RPMI7951 (cell line): ENCODE measurements around the gene ERRFI1. TPM values are rescaled to one million over a fixed set of nuclear protein-coding genes. Genes with fewer than 3 reads are reported as not detected.

ENCODE experiments used
- DNase-seq: peaks from one replicate; pipeline ENCODE4 v3.0.0-alpha.2; 2012; ENCODE audit warnings: low read depth
- total RNA-seq: library from RNA; depleted of rRNA; stranded (reverse); fragments of >200 nt; shearing (Covaris generic); gene quantifications from 2 replicates; pipeline ENCODE4 v1.2.3, GENCODE V29; 2014

ERRFI1 gene
- total RNA-seq, 1 experiment from 2014 or later, result 99.4 TPM

DNA sequence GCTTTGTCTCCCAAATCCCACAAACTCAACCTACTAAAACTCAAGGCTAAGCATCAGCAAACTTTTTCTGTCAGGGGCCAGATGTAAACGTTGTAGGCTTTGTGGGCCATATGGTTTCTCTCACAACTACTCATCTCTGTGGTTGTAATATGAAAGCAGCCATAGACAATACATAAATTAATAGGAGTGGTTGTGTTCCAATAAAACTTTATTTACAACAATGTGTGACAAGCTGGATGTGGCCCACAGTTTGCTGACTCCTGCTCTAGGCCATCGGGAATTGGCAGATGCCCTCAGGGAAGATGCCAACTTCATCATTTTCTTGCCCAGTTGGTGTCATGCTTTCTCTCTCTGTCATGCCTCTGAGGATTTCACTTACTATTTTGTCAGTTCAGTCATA, 17.5 kb upstream of the ERRFI1 start:
- DNase-seq, result no peak

- no peak for DNase-seq
Observed at GRCh38 chr1:8042134-8042533, 16.0 kb upstream of the ERRFI1 start.

DNA sequence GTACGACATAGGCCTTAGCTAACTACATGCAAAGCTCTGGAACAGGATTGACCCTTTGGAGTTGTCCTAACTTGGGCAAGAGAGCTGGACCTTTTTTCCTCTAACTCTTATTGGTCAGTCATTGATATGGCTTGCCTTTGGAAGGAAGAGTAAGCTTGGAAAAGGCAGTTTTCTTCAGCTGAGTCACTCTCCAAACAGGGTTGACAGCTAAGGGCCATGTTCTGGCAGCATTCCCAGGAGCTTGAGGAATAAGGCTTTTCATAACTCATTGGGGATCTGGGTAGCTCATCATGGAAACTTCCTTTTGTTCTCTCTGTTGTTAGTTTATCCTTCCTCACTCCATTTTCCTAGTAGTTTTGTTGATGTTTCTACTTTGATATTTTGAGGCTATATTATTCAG, 14.5 kb upstream of the ERRFI1 start:
- peak; percentile 99 for DNase-seq

DNA sequence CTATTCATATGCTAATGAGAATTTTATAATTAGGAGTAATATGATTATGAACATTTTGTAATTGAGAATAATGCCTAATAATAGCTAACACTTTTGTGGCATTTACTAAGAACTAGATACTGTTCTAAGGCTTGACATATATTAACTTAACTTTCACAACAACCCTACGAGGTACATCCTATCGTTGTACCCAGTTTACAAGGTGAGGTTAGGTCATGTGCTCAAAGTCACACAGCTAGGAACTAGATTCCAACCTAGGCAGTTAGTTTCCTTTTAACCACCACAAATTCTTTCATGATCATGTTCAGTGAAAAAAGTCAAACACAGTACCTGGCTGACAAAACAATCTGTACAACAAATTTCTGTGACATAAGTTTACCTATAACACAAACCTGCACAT, 13.0 kb upstream of the ERRFI1 start:
- no peak for DNase-seq

GRCh38 chr1:8035289-8035688, 9.2 kb upstream of the ERRFI1 start:
- DNase-seq, result no peak

- DNase-seq, result no peak
Observed at GRCh38 chr1:8033322-8033721, 7.2 kb upstream of the ERRFI1 start.

GRCh38 chr1:8032366-8032910, 6.3 kb upstream of the ERRFI1 start:
- no peak for DNase-seq

DNA sequence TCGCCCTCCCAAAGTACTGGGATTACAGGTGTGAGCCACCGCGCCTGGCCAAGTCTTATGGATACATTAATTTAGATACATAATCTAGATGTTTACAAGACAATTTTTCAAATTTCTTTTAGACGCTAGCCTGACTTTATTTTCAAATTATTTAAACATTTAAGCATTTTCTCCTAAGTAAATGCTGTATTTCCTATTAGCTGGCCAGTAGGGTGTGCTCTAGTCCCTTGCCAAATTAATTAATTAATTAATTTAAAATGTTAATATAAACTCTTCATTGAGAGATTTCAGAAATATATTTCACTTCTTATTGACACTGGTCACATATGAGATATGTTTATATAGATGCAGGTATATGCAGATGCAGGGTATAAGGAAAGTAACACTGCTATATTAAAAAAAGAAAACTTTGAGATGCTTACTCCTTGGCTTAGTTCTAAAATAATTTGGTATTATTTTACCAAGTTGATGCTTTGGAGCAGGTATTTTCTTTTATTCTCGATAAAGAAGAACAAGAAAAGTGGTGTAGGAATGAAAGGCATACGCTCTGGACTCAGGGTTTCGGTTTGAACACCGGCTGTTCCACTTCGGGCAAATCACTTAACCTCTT, 5.2 kb upstream of the ERRFI1 start:
- DNase-seq, result peak; percentile 59

DNA sequence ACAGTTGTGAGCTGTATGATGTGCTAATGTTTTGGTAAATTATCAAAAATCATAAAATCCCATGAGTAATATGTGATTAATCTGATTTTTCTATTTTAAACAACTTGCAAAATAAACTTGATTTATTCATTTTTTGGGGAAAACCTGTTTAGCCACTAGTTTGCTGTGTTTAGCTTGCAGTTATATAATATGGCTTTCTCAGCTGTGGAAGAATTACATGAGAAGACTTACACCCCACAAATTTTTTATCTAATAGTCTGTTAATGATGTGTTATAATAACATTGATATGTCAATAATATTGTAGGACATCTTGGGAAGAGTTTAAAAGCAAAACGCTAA, 2.4 kb upstream of the ERRFI1 start:
- DNase-seq, result no peak

GRCh38 chr1:8027748-8028570, 1.9 kb upstream of the ERRFI1 start:
- DNase-seq, result peak; percentile 93

DNA sequence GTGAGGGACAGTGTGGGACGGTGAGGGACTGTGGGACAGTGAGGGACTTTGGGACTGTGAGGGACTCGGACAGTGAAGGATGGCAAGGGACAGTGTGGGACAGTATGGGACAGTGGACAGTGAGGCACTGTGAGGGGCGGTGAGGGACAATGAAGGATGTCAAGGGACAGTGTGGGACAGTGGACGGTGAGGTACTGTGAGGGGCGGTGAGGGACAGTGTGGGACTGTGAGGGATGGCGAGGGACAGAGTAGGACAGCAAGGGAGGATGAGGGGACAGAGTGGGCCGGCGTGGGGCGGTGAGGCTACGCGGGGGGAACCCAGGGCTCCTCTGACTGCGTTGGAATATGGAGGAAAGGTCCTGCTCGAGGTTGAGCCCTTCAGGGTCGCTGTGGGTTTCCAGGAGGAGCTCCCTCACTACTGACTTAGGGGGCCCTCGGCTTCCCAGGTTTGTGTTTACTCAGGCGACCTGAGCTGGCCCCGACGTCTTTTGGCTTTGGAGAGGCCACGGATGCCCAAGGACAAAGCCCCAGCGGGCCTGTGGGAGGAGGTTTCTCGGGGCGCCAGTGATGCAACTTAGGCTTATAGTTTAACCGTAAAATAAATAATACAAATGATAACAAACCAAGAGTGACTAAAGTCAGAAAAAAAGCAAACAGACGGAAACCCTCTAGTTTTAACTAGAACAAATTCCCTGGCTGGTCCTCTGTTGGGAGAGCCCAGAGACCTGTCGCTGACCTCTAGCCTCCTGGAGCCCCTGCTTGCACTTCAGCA, 1.1 kb upstream of the ERRFI1 start:
- DNase-seq, result no peak

DNA sequence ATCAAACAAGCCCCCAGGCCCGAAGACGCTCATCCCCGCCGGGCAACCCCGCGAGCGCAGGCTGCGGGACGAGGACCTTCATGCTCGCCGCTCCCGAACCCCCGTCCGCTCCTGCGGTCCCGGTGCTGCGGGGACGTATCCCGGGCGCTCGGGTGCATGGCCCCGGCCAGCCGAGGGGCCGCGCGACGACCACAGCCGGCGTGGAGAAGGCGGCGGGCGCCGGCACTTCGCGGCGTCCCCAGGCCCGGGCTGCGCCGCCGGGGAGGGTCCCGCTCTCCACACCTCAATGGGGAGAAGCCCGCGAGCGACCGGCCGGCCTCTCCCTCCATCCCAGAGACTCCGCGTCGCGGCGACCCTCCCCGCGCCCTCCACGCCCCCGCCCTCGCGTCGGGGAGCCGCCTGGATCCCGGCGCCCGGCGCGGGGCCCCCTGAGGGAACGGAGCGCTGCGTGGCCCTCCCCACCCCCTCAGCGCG, 401 bp downstream of the ERRFI1 start:
- DNase-seq, result no peak

DNA sequence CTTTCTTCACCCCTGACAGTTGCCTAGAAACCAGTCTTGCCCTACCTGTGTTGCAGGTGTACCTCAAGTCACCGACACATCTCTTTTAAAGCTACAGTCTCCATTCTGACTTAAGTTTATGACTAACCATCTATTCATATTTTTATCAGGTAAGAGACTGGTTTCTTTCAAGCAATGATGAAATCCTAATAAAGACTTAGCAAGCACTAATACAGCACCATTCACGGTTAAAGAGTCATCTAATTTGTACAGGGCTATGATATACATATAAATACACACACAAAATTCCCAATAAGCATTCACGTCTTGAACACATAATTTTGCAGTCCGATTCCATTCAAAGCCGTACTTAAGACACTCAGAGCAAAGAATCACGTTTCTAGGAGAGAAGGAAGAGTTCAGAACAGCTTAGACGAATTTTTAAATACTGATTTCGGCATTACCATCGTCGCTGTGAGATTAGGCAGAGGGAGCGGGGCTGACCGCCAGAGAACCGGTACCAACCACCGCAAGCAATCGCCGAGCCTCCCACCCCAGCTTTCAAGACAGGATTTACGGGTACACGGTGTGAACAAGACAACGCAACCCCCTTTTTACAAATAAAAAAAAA, 943 bp downstream of the ERRFI1 start:
- no peak for DNase-seq

GRCh38 chr1:8024329-8024728, 1.8 kb downstream of the ERRFI1 start:
- DNase-seq, result no peak

- no peak for DNase-seq
Observed at GRCh38 chr1:8023995-8024313, 2.2 kb downstream of the ERRFI1 start.

DNA sequence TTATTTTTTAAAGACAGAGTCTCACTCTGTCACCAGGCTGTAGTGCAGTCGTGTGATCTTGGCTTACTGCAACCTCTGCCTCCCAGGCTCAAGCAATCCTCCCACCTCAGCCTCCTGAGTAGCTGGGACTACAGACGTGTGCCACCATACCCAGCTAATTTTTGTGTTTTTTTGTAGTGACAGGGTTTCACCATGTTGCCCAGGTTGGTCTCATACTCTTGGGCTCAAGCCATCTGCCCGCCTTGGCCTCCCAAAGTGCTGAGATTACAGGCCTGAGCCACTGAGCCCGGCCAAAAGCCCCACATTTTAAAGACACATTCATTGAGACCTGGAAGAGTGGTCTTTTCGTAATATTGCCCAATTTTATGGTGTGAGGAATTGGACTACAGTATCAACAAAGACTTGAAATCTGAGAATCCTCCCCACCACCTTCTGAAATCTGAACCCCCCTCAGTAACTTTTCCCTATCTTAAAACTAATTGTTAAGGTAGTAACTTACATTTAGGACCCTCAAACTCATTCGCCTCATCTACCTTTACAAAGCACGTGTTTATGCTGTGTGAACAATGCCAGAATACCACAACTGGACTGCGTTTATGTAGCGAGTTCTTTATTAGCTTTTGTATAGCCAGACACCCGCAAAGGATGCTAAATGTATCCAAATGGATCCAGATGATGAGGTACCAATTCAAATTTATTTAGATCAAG, 2.7 kb downstream of the ERRFI1 start:
- no peak for DNase-seq

- no peak for DNase-seq
Observed at GRCh38 chr1:8022395-8023286, 3.5 kb downstream of the ERRFI1 start.

DNA sequence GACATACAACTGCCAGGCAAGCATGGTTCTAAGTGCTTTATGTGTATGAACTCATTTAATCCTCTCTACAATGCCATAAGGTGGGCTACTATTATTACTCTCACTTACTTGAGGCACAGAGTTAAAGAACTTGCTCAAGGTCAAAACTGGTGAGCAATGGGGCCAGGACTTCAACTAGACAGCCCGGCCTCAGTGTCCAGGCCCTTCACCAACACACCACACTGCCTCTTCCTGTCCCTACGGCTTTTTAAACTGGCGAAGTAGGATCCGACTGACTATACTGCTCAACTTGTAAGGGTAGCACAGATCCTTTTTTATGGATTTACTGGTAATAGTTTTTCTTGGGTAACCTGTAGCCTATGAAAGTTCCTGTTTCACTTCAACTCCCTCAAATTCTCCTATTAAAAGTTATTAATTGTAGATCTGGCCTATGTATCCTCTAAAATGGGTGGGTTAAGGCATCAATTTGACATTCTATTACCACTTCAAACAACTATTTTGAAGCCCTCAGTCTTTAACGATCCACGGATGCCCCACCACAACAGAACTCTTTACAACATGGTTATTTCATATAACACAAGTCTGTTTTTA, 4.3 kb downstream of the ERRFI1 start:
- DNase-seq, result no peak

GRCh38 chr1:8020032-8020431, 6.1 kb downstream of the ERRFI1 start:
- DNase-seq, result peak; percentile 54

DNA sequence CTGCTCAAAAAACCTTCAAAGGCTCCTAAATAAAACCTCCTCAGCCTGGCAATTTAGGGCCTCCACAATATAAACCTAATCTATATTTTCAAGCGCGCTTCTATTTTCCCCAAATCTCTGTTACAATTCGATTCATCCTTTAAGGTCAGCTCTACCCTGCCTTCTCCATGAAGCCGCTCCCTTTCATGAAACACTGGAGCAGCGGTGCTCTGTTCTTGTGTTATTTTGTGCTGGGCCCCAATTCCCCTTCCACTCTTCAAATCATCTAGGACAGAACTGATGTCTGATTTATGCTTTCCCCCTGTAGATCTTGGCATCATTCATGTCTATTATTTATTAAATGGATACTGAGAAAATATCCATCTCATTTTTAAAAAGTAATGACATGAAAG, 6.9 kb downstream of the ERRFI1 start:
- no peak for DNase-seq
